ENCODE data around the gene ZRANB3.
"Not testable (repeated sequence)": the region's sequence is repeated elsewhere in the genome, so short reads cannot be mapped to it uniquely, and the experiment has no call there.

The ZRANB3 gene

DNA sequence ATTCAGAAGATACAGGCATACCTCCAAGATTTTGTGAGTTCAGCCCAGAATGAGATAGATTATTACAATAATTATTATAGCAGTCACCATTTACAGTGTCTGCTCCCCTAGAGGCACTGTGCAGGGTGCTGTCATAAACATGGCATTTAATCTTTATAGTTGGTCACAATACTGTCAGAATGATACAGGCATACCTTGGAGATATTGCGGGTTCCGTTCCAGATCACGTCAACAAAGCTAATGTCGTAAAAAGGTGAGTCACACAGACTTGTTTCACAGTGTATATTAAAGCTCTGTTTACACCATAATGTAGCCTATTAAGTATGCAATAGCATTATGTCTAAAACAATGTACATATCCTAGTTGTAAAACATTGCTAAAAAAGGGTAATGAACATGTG, 45.6 kb downstream of the ZRANB3 start:
- no peak for DNase-seq

DNA sequence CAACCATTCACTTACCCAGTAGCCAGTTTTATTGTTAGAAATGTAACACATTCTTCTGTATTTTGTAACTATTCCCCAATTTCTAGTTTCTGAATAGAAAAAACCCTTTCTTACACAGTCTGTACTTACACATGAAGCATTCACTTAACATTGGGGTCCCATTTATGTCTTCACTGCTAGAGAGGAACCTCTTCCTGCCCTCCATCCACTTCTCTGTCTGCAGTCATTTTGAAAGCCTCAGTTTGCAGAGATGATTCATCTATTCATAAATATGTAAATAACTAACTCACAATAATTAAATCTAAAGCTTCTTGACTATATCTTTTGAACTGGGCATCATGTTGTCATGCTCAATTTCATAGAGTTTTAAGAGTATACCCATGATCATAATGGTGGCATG, 55.9 kb downstream of the ZRANB3 start:
- DNase-seq, result no peak

- DNase-seq, result no peak
These were observed 57.5 kb downstream of the ZRANB3 start for GRCh38 chr2:135473567-135473966.

DNA sequence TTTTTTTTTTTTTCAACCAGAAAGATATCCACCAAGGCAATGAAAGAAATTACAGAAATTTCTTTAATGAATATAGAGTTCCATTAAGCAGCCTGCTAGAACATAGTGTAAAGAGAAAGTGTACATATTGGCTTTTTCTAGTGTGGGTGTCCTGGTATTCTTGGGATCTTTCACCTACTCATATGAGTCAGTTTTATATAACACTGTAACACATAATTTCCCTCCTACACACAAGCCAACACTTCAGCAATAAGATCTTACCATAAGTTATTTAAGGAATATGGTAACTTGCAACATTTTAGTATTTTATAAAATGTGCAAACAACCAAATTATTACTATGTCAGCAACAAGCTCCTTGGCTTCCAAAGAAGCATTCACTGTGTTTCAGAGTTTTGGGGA, 59.9 kb downstream of the ZRANB3 start:
- DNase-seq, result no peak

DNA sequence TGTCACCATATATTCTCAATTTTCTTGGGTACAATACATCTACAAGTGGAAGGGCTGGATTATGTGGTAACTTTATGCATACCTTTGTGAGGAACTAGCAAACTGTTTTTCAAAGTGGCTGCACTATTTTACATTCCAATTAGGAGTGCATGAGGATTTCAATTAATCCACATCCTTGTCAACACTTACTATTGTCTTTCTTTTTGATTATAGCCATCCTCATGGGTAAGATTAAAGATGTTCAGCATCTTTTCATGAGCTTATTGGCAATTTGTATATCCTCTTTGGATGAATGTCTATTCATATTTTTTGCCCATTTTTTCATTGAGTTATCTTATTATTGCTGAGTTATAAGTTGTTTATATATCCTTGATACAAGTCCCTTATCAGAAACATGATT, 73.7 kb downstream of the ZRANB3 start:
- no peak for DNase-seq

DNA sequence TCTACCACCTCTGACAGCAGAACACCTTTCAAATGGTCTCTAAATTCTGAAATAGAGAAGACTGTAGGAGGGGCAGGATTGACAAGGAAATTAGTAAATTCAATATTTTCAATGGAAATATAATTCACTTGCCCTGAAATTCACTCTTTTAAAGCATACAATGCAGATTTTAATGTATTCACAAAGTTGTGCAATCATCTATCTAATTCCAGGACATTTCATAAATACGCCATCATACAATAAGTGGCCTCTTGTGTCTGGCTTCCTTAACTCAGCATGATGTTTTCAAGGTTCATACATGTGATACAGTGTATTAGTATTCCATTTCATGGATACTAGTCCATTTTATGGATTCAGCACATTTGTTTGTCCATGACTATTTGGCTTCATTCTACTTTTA, 74.2 kb downstream of the ZRANB3 start:
- DNase-seq, result no peak

GRCh38 chr2:135456431-135456830, 74.6 kb downstream of the ZRANB3 start:
- no peak for DNase-seq

GRCh38 chr2:135454608-135455007, 76.4 kb downstream of the ZRANB3 start:
- no peak for DNase-seq

GRCh38 chr2:135453027-135453426, 78.0 kb downstream of the ZRANB3 start:
- not testable (repeated sequence) for DNase-seq

- DNase-seq, result no peak
These were observed 79.1 kb downstream of the ZRANB3 start for GRCh38 chr2:135451966-135452365.

DNA sequence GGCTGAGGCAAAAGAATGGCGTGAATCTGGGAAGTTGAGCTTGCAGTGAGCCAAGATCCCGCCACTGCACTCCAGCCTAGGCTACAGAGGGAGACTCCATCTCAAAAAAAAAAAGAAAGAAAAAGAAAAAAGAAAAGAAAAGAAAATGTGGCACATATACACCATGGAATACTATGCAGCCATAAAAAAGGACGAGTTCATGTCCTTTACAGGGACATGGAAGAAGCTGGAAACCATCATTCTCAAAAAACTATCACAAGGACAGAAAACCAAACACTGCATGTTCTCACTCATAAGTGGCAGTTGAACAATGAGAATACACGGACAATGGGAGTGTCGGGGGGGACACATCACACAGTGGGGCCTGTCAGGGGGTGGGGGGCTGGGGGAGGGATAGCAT, 88.0 kb downstream of the ZRANB3 start:
- DNase-seq, result not testable (repeated sequence)

GRCh38 chr2:135435155-135435554, 95.9 kb downstream of the ZRANB3 start:
- not testable (repeated sequence) for DNase-seq

- DNase-seq, result no peak
These were observed 106.2 kb downstream of the ZRANB3 start for GRCh38 chr2:135424849-135425248.

GRCh38 chr2:135422898-135423297, 108.1 kb downstream of the ZRANB3 start:
- no peak for DNase-seq

DNA sequence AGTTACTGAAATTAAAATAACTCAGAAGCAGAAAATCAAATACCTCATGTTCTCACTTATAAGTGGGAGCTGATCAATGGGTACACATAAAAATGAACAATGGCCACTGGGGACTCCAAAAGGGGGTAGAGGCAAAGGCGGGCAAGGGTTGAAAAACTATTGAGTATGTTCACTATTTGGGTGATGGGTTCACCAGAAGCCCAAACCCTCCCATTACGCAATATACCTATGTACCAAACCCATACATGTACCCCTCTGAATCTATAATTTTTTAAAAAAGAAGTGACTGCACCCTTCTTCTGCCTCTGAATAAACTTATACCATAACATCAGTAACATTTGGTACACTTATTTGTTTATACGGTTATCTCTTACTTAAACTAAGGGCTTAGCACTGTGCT, 119.4 kb downstream of the ZRANB3 start:
- no peak for DNase-seq

GRCh38 chr2:135409436-135409835, 121.6 kb downstream of the ZRANB3 start:
- DNase-seq, result no peak

- not testable (repeated sequence) for DNase-seq
These were observed 134.8 kb downstream of the ZRANB3 start for GRCh38 chr2:135396259-135396658.

DNA sequence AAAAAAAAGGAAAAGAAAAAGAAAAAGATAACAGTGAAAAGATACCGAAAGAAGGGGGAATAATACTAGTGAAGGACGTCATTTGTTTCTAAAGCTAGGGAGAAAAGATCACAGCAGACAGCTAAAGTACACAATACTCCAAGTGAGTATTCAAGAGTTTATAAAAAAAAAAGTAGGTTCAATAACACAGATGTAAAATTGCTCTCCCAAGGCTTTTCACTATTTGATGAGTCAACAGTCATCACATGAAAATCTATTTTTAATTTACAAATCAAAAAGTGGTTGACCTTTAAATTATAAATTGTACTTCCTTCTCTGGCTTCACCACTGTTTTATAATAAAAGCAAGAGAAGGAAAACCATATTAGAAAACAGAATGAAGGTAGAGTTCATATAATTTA, 144.0 kb downstream of the ZRANB3 start:
- no peak for DNase-seq

DNA sequence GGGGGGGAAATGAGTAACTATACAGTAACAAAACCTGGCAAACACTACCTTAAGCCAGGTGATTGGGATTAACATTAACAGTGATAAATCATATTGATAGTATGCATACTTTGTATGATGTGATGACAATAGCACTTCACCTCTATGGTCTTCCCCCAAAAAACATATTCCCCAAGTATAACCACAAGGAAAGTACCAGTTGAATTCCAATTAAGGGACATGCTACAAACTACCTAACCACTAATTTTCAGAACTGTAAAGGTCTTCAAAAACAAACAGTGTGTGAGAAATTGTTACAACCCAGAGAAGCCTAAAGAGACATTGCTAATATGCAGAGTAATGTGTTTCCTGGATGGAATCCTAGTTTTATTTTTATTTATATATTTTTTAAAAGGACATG, 152.4 kb downstream of the ZRANB3 start:
- no peak for DNase-seq

DNA sequence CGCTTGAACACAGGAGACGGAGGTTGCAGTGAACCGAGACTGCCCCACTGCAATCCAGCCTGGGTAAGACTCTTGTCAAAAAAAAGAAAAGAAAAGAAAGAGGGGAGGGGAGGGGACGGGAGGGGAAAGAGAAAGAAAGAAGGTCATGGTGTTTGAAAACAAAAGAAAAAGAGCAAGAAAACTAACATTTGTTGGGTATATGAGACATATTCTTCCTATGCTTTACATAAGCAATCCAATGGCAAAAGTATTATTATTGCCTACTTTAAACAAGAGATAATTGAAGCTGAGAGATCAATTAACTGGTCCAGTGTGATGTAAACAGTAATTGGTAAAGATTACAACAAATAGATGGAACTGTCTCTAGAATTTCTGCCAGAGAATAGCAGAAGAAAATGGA, 157.3 kb downstream of the ZRANB3 start:
- DNase-seq, result no peak

GRCh38 chr2:135349941-135350340, 181.1 kb downstream of the ZRANB3 start:
- DNase-seq, result no peak

- not testable (repeated sequence) for DNase-seq
These were observed 182.8 kb downstream of the ZRANB3 start for GRCh38 chr2:135348096-135348704.

GRCh38 chr2:135337071-135337470, 193.9 kb downstream of the ZRANB3 start:
- no peak for DNase-seq

DNA sequence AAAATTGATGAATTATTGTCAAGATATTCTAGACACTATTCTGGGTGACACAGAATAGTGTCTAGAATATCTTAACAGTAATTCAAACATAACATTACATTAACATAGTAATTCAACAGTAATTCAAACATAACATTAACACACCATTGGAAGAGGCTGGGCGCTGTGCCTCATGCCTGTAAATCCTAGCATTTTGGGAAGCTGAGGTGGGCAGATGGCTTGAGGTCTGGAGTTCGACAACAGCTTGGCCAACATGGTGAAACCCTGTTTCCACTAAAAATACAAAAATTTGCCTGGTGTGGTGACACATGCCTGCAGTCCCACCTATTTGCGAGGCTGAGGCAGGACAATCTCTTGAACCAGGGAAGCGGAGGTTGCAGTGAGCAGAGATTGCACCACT, 195.8 kb downstream of the ZRANB3 start:
- DNase-seq, result no peak

DNA sequence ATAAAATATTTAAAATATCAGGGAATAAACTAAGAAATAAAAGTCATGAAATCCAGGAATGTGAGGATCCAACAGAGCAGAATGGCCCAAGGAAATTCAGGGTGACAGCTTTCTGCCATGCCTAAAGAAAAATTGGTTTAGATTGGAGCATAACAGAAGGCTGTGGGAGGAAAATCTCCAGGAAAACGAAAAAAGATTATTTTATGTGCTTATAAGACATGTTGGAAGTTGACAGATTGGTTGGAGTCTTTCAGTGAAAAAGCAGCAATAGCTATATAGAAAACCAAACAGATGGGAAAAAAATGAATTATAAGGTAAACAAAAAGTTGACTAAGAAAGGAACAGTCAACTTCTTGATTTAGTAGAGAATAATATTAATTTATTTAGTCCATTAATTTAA, 203.9 kb downstream of the ZRANB3 start:
- no peak for DNase-seq
